Common myeloid progenitor, CD34-positive (primary cell): ENCODE measurements around the gene VPS13D.

Experiments used
- CTCF ChIA-PET: fragments of 350-600 bp; sonication (Branson Sonifier 250); formaldehyde crosslinking; loops from one replicate; lab custom pipeline; 2021; ENCODE audit warnings: antibody characterized with exemption; lab: Charles Lee
- POLR2A ChIA-PET: fragments of 350-600 bp; sonication (Branson Sonifier 250); formaldehyde crosslinking; loops from one replicate; lab custom pipeline; 2021; ENCODE audit warnings: antibody characterized with exemption; lab: Charles Lee
- DNase-seq, 3 donors: peaks; one replicate each; pipeline versions ENCODE4 v3.0.0 to v3.0.0-alpha.2; 2013
- H3K27ac ChIP-seq, 2 experiments: 1 replicate in 1 of 2; 2 replicates in 1 of 2; pipeline ENCODE4 v1.7.0; 2013; ENCODE audit warnings: inconsistent platforms in 2 of 2, low read length in 2 of 2, mild to moderate bottlenecking in 2 of 2, low read depth in 1 of 2, moderate library complexity in 1 of 2; ENCODE audit not compliant: severe bottlenecking in 2 of 2, insufficient read depth in 1 of 2, poor library complexity in 1 of 2
- H3K27me3 ChIP-seq, 5 experiments: replicated peaks in 2 of 5; 1 replicate in 3 of 5; 2 replicates in 2 of 5; pipeline versions ENCODE4 v1.6.1 to v1.7.0; 2013; ENCODE audit warnings: low read length in 4 of 5, mild to moderate bottlenecking in 2 of 5, moderate library complexity in 2 of 5, inconsistent platforms in 1 of 5; ENCODE audit not compliant: insufficient read depth in 5 of 5, control insufficient read depth in 4 of 5
- H3K36me3 ChIP-seq, 4 experiments: 1 replicate in 2 of 4; 2 replicates in 2 of 4; pipeline versions ENCODE4 v1.6.1 to v1.7.0; 2013; ENCODE audit warnings: low read length in 3 of 4, control low read depth in 1 of 4, mild to moderate bottlenecking in 1 of 4; ENCODE audit not compliant: control insufficient read depth in 4 of 4, insufficient read depth in 4 of 4
- H3K4me1 ChIP-seq, 4 experiments: 1 replicate in 3 of 4; 2 replicates in 1 of 4; pipeline versions ENCODE4 v1.6.1 to v1.7.1; 2013; ENCODE audit warnings: low read length in 3 of 4, mild to moderate bottlenecking in 3 of 4, control low read depth in 1 of 4, inconsistent platforms in 1 of 4, moderate library complexity in 1 of 4; ENCODE audit not compliant: control insufficient read depth in 4 of 4, insufficient read depth in 4 of 4; ENCODE audit errors: control extremely low read depth in 1 of 4
- H3K4me3 ChIP-seq, 7 experiments: 1 replicate in 4 of 7; 2 replicates in 3 of 7; pipeline versions ENCODE4 v1.5.1 to v1.7.0; 2013; ENCODE audit warnings: mild to moderate bottlenecking in 7 of 7, low read length in 6 of 7, moderate library complexity in 6 of 7, inconsistent platforms in 2 of 7, low read depth in 2 of 7, control low read depth in 1 of 7; ENCODE audit not compliant: insufficient read depth in 4 of 7, control insufficient read depth in 1 of 7; ENCODE audit errors: extremely low read depth in 1 of 7
- H3K9me3 ChIP-seq, 5 experiments: 1 replicate in 4 of 5; 2 replicates in 1 of 5; pipeline versions ENCODE4 v1.6.1 to v1.7.1; 2013; ENCODE audit warnings: low read length in 4 of 5, mild to moderate bottlenecking in 2 of 5, inconsistent platforms in 1 of 5, low read depth in 1 of 5, moderate library complexity in 1 of 5; ENCODE audit not compliant: control insufficient read depth in 4 of 5, insufficient read depth in 2 of 5; ENCODE audit errors: control extremely low read depth in 1 of 5
- WGBS: methylation state at CpG from one replicate; pipeline ENCODE4 v1.1.5; 2013; ENCODE audit not compliant: insufficient coverage; 5-methylcytosine and 5-hydroxymethylcytosine counted together

The VPS13D gene

GRCh38 chr1:12279728-12280464, 50.1 kb downstream of the VPS13D start:
- no peak for DNase-seq
- Histone ChIP-seq H3K36me3 (peaks cover 15 to 78% (median 60%) of the 10 kb centered on the region in 4 experiments), H3K27me3 (no peaks in the 10 kb centered on the region), H3K27ac (no peak overlapping the region), H3K9me3 (no peaks in the 10 kb centered on the region), H3K4me3 (no peak overlapping the region), H3K4me1 (no peaks in the 10 kb centered on the region)
- WGBS: 100% methylated on average over 1 of the region's 4 CpGs
- ChIA-PET POLR2A (no interaction called here), CTCF (interaction anchor here (1.3 kb wide), 2 partner anchors 10 to 12 kb away, joined by 3 read pairs; no protein-coding TSS in a partner anchor)

GRCh38 chr1:12282142-12282541, 52.3 kb downstream of the VPS13D start:
- Histone ChIP-seq H3K27ac (no peak overlapping the region), H3K4me3 (no peak overlapping the region), H3K27me3 (no peaks in the 10 kb centered on the region), H3K9me3 (no peaks in the 10 kb centered on the region), H3K4me1 (no peaks in the 10 kb centered on the region), H3K36me3 (peaks cover 10 to 65% (median 47%) of the 10 kb centered on the region in 4 experiments)
- no peak for DNase-seq
- ChIA-PET POLR2A (no interaction called here), CTCF (no interaction called here)
- WGBS: 100% methylated on average over 1 of the region's 3 CpGs

GRCh38 chr1:12284486-12284885, 54.7 kb downstream of the VPS13D start:
- H3K27me3 ChIP-seq: no peaks in the 10 kb centered on the region
- CTCF ChIA-PET: interaction anchor here (1.1 kb wide), 1 partner anchor 12 kb away, joined by 3 read pairs; no protein-coding TSS in a partner anchor
- H3K27ac ChIP-seq: no peak overlapping the region
- H3K9me3 ChIP-seq: no peaks in the 10 kb centered on the region
- 97% methylated on average over 4 of the region's 5 CpGs for WGBS
- no peak for DNase-seq
- H3K36me3 ChIP-seq: peaks cover 3 to 53% (median 44%) of the 10 kb centered on the region in 4 experiments
- no peaks in the 10 kb centered on the region for H3K4me1 ChIP-seq
- POLR2A ChIA-PET: no interaction called here
- H3K4me3 ChIP-seq: no peak overlapping the region

- peaks cover 5 to 48% (median 36%) of the 10 kb centered on the region in 4 experiments for H3K36me3 ChIP-seq
- no peak for DNase-seq
- no peaks in the 10 kb centered on the region for H3K27me3 ChIP-seq
- no peak overlapping the region for H3K4me3 ChIP-seq
- H3K9me3 ChIP-seq: no peaks in the 10 kb centered on the region
- POLR2A ChIA-PET: no interaction called here
- CTCF ChIA-PET: no interaction called here
- WGBS: 100% methylated on average over 4 of the region's 5 CpGs
- H3K27ac ChIP-seq: no peak overlapping the region
- H3K4me1 ChIP-seq: no peaks in the 10 kb centered on the region
Measured at GRCh38 chr1:12285496-12286143, 55.8 kb downstream of the VPS13D start.

- ChIA-PET CTCF (interaction anchor here (1.7 kb wide), 1 partner anchor 9 kb away, joined by 4 read pairs; no protein-coding TSS in a partner anchor), POLR2A (no interaction called here)
- no peaks in the 10 kb centered on the region for H3K9me3 ChIP-seq
- H3K4me1 ChIP-seq: no peaks in the 10 kb centered on the region
- no peaks in the 10 kb centered on the region for H3K27me3 ChIP-seq
- no peak overlapping the region for H3K27ac ChIP-seq
- H3K4me3 ChIP-seq: no peak overlapping the region
- peaks cover 9 to 40% (median 28%) of the 10 kb centered on the region in 4 experiments for H3K36me3 ChIP-seq
- WGBS: 96% methylated on average over 3 of the region's 3 CpGs
- no peak for DNase-seq
Measured at GRCh38 chr1:12287869-12288268, 58.0 kb downstream of the VPS13D start.

GRCh38 chr1:12290828-12291227, 61.0 kb downstream of the VPS13D start:
- no CpG with 5 or more reads among the region's 1 CpG for WGBS
- Histone ChIP-seq H3K4me3 (no peak overlapping the region), H3K27me3 (no peaks in the 10 kb centered on the region), H3K9me3 (no peaks in the 10 kb centered on the region), H3K36me3 (peaks cover 17 to 44% (median 24%) of the 10 kb centered on the region in 4 experiments), H3K4me1 (peaks cover 0 to 4% (median 0%) of the 10 kb centered on the region in 4 experiments), H3K27ac (no peak overlapping the region)
- no peak for DNase-seq
- POLR2A ChIA-PET: no interaction called here
- CTCF ChIA-PET: interaction anchor here (0.7 to 1.1 kb wide), 2 partner anchors 18 to 26 kb away, joined by 4 read pairs; no protein-coding TSS in a partner anchor

DNA sequence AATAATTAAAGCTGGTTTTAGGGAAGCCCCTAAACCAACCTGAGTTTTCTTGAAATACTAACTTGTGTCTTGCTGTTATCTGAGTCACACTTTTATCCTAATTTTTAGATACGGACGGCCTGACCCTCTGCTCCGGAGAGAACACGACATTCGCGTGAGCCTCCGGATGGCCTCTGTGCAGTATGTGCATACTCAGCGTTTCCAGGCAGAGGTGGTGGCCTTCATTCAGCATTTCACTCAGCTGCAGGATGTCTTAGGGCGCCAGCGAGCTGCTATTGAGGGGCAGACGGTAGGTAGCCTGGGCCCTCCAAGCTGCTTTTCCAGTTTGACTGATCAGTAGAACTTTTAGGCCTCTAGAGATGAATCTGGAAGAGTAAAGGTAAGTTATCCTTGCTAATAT, 63.6 kb downstream of the VPS13D start:
- Histone ChIP-seq H3K4me1 (peaks cover 0 to 4% (median 0%) of the 10 kb centered on the region in 4 experiments), H3K27ac (no peak overlapping the region), H3K4me3 (no peak overlapping the region), H3K9me3 (no peaks in the 10 kb centered on the region), H3K36me3 (peaks cover 22 to 45% (median 25%) of the 10 kb centered on the region in 4 experiments), H3K27me3 (no peaks in the 10 kb centered on the region)
- ChIA-PET POLR2A (no interaction called here), CTCF (interaction anchor here (1.0 to 1.9 kb wide), 3 partner anchors 10 to 19 kb away, joined by 3 to 8 read pairs (median 3); no protein-coding TSS in a partner anchor)
- no peak for DNase-seq
- over 99% methylated on average over 11 of the region's 11 CpGs for WGBS
